NCI-H460 (cell line): ENCODE results near the gene FSD1L. TPM values are rescaled to one million over a fixed set of nuclear protein-coding genes. Genes with fewer than 3 reads are reported as not detected.

Experiments used
- DNase-seq: peaks from one replicate; pipeline ENCODE4 v3.0.0-alpha.2; 2016; ENCODE audit warnings: low read depth; ENCODE audit errors: extremely low read depth
- total RNA-seq: library from RNA; depleted of rRNA; stranded (reverse); fragments of >200 nt; shearing (Covaris generic); gene quantifications from 2 replicates; pipeline ENCODE4 v1.2.3, GENCODE V29; 2014

The FSD1L gene
- total RNA-seq, 1 experiment from 2014 or later: 6.2 TPM

DNA sequence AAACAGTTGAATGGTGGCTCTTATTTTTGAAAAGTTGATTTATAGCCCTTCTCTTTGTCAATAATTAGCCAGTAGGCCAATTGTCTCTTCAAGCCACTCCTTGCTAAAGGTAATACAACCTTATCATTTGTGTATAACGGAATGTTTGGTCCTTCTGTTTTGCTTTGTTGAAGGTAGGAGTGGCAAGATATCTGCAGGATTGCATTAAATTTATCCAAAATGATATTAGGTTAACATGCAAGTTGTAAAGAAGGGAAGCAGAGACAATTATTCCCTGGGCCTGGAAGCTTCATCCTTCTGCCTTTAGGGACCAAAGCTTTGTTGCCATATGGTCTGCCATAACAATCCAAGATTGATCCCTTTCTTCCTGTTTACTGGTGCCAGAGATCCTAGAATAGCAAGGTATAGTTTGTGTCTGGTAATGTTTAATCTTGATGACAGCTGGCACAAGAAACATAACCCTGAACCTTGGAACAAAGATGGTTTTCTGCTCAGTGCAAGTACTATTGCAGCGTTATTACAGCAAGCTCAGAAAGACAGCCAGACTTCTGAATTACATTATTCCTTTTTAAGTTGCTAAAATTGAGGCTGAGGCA is 15.5 kb upstream of the FSD1L start:
- no peak for DNase-seq

DNA sequence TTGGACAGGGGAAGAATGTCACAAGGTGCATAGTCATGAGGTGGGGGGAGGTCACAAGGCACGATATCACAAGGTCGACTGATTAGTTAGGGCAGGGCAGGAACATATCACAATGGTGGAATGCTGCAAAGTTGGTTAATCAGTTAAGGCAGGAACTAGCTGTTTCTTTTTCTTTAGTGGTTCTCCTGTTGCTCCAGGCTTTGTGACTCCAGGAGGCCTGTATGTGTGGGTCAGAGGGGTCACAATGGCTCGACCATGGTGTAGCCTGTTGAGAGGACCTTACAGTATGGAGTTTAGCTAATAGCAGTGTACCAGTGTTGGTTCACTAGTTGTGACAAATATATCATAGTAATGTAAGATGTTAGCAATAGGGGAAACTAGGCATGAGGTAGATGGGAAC is 12.4 kb upstream of the FSD1L start:
- no peak for DNase-seq

DNA sequence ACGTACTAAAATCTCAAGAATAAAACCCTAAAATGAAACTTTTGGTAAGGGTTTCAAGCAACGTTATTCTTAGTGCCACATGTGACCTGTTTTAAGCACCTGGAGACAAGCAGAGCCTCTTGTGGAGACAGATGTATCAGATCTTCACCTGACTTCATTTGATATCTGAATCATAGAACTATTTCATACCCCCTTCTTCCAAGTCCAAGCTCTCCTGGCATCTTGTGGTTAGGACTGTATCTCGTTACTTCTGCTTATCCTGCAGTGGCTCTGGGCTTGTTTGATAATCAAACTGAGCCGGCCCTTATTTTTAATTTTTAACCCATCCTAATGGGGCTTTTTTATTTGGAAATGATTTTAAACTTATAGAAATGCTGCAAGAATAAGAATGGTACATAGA is 11.1 kb upstream of the FSD1L start:
- no peak for DNase-seq

DNA sequence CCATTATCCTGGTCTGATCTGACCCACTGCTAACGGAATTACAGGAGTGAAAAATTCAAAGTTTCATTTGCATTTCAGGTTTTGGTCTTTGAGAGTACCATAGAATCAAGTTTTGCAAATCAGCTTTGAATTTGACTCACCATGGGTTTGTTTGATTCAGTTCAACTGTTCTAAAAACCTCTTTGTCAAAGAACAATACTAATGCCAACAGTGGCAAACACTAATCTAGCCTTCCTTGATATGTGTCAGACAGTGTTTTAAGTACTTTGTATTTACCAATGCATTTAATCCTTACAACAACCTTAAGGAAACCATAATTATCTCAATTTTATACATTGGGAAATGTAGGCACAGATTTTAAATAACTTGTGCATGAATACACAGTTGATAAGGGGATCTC is 10.1 kb upstream of the FSD1L start:
- DNase-seq: no peak

DNA sequence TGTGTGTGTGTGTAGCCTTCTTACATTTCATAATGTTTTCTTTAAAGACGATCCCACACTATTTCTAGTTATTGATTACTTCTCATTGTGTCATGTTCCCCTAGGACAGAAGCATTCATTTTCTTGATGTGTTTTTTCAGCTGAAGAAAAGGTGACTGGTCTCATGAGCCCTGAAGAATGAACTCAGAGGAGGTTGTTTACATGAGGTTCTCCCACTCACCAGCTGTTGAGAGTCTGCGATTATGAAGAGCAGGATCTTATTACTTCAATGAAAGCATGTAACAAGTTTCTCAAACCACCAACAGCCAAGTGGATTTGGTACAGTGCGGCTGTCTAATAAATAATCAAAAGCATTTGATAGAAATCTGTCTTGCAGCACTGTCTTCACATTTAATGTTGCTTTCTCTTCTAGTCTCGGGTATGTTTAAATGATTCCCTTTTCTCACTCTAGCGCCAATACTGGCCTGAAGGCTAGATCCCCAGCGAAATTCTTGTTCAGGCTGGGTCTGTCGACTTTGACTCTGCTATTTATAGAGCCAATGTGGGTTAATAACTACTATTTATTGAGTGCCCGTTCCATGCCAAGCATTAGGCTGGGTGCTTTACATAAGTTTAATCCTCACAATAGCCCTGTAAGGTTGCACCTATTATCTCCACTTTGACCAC is 9.6 kb upstream of the FSD1L start:
- no peak for DNase-seq

DNA sequence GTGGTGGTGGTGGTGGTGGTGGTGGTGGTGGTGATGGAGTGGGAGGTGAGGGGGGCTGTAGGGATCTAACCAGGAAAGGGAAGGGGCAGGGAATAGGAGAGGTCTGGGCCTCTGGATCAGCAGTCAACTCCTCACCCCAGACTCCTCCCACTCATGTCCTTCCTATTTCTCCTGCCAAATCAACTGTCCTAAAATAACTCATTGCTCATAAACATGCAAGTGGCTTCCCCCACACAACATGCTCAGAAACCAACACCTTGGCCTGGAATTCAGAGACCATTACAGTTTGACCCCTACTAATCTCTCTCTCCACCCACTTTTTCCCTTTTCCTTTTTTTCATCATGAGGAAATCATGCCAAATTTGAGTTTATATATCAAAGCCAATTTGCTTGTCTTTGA is 8.4 kb upstream of the FSD1L start:
- no peak for DNase-seq

DNA sequence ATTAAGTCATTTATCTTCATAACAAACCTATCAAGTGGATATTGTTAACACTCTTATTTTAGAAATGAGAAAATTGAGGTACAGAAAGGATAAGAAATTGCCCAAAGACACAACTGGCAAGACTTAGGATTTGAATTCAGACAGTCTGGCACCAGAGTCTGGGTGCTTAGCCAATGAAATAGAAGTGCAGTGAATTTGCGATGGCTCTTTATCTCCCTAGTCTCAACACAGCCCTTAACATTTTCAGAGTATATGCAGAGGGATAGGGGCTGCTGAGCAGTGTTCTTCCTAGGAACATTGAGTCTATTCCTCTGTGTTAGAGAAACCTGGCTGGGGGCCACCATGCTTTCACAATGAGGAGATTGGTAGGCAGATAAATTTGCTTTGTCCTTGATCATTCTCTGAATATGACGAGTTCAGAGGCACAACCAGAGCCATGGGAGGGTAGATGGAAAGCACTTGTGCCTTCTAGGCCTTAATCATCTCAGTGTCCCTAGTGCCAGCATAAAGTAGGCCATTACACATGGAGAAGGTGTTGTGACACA is 6.1 kb upstream of the FSD1L start:
- no peak for DNase-seq

DNA sequence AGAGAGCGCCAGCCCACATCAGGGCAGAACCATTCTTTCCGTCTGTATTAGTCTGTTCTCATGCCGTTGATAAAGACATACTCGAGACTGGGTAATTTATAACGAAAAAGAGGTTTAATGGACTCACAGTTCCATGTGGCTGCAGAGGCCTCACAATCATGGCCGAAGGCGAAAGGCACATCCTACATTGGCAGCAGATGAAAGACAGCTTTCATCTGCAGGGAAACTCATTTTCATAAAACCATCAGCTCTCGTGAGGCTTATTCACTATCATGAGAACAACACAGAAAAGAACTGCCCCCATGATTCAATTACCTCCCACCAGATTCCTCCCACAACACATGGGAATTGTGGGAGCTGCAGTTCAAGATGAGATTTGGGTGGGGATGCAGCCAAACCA is 4.7 kb upstream of the FSD1L start:
- no peak for DNase-seq

DNA sequence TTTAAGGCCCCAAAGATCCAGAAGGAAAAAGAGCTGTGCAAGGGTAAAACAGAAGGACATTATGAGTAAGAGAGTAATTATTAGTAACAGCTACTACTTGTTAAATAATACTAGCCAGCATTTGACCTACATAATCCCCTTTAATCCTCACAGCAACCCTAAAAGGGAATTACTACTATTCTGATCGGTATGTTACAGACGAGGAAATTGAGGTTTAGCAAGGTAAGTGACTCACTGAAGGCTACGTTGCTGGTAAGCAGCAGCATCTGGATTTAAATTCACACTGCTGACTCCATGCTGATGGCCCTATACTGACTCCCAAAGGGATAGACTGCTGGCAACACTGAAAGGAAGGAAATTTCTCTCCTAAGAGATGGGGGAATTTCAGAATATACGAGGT is 3.7 kb upstream of the FSD1L start:
- DNase-seq: no peak

DNA sequence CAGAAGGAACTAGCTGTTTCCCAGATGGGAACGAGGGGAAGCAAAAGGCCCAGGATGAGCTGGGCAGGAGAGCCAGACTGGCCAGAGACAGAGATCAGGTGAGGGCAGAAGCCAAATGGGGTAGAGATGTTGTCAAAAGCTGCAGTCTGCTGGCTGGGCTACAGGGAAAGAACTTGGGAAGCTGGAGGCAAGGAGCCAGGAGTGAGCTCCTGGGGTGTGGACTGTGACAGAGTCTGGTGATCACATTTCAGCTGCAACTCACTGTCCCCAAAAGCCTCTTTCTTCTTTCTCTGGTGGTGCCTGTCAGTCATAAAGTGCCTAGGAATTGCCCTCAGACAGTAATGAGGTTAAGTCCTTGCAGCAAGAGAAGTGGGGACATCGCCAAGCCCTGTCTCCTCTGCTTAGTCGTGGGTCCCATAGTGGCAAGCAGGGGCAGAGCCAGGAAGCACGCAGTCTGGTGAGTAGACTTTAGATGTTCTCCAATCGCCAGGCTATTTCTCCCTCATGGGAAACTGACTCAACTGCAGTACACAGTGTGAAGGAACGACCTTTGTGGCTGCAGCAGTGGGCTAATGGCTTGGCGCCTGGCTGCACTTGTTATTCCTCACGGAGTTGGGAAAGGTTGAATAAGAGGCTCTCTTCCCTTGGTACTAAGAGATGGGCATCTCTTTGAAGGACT is 2.5 kb upstream of the FSD1L start:
- no peak for DNase-seq

DNA sequence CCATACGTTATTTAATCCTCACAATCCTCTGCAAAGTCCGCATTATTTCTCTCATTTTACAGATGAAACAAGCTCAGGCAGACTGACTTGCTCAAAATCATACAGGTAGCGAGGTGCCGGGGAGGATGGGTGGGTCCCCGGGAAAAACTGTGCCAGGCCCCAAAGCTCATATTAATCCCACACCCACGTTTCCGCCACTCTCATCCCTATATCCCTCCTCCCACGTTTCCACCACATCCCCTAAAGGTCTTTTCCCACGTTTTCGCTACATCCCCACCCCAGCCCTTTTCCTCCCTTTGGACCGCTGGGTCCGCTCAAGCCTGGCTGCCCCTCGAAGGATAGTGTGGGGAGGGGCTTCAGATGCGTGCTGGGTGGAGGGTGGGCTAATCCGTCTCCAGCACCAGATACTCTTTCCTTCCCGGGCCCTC is 434 bp upstream of the FSD1L start:
- DNase-seq: no peak

DNA sequence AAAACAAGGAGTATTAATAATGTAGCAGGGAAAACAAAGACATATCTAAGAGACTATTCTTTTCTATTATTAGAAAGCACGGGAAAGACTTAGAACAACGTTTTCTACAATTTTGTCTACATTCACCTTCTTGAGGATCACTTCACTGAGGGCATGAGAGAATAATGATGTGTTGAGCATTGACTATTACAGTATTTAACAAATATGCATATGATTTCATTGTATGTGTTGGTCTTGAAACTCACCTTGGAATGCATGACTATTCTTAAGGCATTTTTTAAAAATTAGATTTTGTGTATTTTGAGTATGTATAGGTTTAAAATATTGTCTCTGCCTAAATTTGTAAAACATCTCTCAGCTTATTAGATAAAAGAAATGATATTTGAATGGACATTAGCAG is 1.2 kb downstream of the FSD1L start:
- no peak for DNase-seq

DNA sequence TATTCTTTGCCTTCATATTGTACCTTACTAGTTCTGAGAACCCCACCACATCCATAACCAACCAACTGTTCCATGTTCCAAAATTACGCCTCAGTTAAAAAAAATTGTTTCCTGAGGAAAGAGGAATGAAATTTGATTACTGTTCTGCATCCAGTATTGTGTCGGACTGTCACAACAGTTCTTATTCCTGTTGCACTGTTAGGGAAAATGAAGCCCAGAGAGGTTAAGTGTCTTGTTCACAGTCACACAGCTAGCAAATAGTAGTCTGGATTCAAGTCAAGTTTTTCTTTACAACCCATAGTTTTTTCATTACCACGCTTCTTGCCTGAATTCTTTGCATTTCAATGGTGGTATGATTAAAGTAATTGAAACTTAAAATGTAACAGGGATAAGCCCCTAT is 4.4 kb downstream of the FSD1L start:
- DNase-seq: no peak

DNA sequence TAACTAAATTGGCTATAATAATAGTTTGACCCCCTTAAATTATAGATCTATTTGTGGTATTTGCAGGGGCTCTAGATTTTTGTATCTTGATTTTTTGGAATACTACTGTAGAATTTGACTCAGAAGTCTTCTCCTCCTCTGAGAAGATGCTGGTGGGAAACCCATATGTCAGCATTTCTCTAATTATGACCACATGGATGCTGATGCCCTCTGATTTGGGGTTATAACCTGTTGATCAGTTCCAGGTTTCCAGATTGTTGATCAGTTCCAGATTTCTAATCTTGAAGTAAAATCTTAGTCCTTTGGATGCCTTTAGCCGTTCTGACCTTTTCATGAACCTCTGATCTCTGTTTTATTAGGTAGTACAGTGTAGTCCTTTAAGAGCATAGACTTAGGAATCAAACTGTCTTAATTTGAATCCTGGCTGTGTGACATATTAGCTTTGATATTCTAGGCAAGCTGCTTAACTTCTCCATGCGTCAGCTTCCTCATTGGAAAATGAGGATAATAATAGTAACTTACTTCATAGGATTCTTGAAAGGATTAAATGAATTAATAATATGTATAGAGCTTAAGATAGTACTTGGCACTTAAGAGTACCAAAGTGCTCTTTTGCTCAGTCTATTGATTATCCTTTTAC is 8.1 kb downstream of the FSD1L start:
- no peak for DNase-seq

DNA sequence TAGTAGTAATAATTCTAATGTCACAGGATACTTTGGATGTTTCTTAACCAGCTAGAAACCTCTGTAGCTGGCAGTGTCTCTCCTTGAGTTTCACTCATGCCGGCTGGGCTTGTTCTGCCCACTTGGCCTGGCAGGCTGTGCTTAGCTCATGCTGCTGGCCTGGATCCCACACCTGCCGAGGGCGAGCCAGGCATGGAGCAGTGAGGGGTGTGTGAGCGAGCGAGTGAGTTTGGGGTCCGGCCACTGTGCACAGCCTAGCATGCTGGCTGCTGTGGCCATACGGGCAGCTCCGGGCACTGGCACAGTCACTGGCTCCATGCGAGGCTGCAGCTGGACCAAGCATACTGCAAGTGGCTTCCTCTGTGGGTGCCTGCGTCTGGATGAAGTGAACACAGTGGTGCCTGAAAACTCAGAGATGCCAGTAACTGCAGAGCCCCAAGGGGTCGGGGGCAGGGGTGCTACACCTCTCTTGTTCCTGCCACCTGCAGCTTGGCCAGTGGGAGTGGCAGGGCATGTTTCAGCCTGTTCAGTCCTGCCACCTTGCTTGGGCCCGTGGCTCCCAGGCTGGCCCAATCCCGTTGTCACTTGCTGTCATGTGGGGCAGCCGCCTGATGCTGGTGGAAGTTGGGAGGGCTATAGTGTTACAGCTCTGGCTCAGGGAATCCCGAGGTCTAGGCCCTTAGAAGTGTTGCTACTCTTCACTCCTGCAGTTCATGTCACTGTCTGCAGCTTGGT is 9.9 kb downstream of the FSD1L start:
- no peak for DNase-seq

DNA sequence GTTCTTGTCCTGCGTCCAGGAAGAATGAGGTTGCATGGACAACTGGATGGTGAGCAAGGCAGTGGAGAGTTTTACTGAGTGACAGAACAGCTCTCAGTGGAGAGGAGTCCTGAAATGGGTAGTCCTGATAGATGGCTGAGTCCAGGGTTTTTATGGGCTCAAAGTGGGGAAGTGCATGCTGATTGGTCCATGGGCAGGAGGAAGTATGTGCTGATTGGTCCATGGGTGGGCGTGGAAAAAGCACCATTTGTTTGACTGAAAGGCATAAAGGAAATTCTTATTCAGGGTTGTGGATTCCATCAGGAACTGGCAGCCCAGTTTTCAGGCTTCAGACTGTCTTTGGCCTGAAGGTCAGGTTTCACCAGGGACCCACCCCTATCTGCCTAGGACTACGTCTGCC is 10.6 kb downstream of the FSD1L start:
- no peak for DNase-seq

DNA sequence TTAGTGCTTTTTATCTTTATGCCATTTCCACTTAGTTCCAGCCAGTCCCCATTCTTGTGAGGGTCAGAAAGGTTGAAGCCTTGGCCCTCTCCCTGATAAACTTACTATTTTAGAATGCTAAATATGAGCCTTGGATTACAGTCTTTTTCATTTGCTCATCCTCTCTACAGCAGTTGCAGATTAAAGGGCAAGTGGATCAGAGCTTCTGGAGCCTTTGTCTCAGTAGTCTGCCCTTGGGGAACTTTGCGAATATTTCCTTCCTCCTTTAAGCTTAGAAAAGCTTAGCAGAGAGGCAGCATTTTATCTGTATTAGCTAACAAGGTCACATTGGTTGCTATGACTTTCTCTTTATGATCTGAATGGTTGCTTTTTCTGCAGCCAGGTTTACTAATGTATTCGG is 11.5 kb downstream of the FSD1L start:
- DNase-seq: no peak

DNA sequence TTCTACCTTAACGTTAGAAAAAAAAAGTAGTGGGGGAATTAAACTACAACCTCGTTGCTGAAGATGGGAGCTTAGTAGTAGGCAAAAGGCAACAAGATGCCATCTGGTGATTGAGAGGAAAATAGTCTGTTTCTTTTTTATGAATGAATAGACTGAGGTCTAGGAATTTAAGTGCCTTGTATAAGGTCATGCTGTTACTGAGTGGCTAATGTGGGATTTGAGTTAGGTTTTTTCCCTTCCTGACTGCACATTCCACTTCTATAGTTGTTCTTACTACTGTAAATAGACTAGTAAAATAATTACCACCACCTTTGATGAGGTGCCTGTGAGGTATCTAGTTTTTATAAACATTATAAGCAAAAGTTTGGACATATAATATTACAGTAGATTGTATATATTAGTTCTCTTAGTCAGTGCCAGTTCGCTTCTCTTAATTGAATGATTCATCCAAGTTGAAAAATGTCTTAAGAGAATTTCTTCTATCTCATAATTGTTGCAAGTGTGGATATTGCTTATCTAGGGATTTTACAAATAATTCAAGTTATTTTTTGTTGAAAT is 19.1 kb downstream of the FSD1L start:
- no peak for DNase-seq

DNA sequence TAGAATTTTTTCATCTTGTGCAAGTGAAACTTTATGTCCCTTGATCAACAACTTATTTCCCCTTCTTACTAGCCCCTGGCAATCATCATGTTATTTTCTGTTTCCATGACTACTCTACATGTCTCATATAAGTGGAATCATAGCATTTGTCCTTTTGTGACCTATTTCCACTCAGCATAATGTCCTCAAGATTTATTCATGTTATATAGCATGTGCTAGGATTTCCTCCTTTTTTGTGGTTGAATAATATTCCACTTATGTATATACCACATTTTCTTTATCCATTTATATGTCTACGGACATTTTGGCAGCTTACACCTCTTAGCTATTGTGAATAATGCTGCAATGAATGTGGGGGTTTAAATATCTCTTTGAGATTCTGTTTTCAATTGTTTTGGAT is 21.0 kb downstream of the FSD1L start:
- no peak for DNase-seq

DNA sequence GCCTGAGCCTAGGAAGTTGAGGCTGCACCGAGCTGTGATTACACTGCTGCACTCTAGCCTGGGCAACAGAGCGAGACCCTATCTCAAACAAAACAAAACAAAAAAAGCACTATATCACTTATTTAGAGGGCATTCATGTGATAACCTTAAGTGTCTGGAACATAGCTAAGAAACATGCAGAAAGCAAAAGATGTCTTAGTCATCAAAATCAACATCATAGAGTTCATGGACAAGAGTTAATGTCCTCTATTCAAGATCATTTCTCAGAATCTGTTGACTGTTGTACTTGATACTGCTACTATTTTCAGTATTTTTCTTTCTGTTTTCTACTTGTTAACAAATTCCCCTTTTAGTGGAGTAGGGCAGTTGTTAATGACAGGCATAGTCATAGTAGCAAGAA is 25.4 kb downstream of the FSD1L start:
- DNase-seq: no peak

DNA sequence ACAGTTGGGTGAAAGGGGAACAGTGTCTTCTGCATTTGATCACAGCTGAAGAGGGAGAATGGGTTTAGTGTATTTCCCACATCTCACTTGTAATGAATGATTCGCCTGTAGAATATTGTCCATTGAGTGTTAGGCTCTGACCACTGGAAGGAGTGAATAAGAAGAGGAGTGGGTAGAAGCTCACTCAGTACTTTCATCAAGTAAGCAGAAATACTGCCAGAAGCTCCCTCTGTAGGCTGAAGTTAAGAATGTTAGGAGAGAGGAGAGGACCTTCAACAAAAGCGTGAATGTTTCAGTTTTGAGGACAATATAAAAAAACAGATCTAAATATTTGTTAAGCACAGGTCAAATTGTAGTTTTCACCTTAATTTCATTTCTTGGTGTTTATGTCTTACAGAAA is 27.5 kb downstream of the FSD1L start:
- peak; percentile 13 for DNase-seq
